Activated T-cell treated with anti-CD3 and anti-CD28 coated beads, Interleukin-2, amount 50 U/mL, for 4 hours (primary cell): ENCODE data around the gene KRTCAP2. TPM values are rescaled to one million over a fixed set of nuclear protein-coding genes. Genes with fewer than 3 reads are reported as not detected.
A peak's percentile ranks its signal among the peaks of the same experiment; 100 is the strongest.

ENCODE experiments used
- ATAC-seq, 2 donors: fragments of 200-7000 bp; cut with Tn5 transposase; one replicate each; pipeline ENCODE4 v1.10.0; 2021
- DNase-seq: peaks from one replicate; pipeline ENCODE4 v3.0.0-alpha.2; 2020
- H3K27me3 Mint-ChIP-seq: one replicate; pipeline ENCODE4 v1.8.0; 2021; ENCODE audit warnings: low read depth, mixed read lengths
- H3K36me3 Mint-ChIP-seq: one replicate; pipeline ENCODE4 v1.8.0; 2022; ENCODE audit warnings: mixed read lengths; ENCODE audit not compliant: insufficient read depth
- H3K4me1 Mint-ChIP-seq: one replicate; pipeline ENCODE4 v1.8.0; 2021; ENCODE audit warnings: low read depth, mixed read lengths
- H3K4me3 Mint-ChIP-seq: one replicate; pipeline ENCODE4 v1.8.0; 2021; ENCODE audit warnings: mild to moderate bottlenecking, moderate library complexity, mixed read lengths
- H3K9me3 Mint-ChIP-seq: one replicate; pipeline ENCODE4 v1.8.0; 2021; ENCODE audit warnings: mixed read lengths
- total RNA-seq, 3 donors: library from RNA; stranded (reverse); gene quantifications; one replicate each; pipeline ENCODE4 v1.2.1, GENCODE V29; 2021

The KRTCAP2 gene
- total RNA-seq, 3 donors from 2014 or later, result 191 to 204 (median 193) TPM

DNA sequence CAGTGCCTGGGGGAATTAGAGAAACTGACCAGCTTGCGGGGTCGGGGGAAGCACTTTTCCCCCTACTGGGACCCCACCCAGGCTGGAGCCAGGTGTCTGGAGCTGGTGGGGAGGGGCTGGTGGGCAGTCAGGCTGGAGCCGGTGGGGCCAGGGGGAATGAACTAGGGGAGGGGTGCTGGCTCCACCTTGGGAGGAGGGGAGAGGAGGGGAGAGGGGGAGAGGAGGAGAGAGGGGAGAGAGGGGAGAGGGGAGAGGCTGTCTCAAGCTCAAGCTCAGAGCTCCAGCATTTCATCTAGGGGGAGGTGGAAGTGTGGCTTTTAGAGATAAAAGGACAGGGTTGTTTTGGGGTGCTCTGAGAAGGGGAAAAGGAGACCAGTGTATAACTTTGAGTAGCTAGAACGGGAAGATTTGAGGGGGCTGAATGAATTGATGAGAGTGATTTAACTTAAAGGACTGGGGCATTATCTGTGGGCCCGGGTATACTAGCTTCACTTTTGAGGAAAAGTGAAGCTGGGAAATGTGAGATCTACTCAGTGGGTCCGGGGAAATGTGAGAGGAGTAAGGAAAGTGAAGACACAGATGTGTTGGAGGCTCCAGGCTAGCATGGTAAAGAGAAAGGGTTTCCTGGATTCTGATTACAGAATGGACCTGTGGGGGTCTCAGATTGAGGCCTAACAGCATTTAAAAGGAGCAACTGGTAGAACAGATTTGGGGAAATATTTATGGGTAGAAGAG, 42.7 kb downstream of the KRTCAP2 start:
- peaks cover 47% of the 10 kb centered on the region for H3K4me1 Mint-ChIP-seq
- no peak for ATAC-seq
- H3K36me3 Mint-ChIP-seq, result no peaks in the 10 kb centered on the region
- no peaks in the 10 kb centered on the region for H3K9me3 Mint-ChIP-seq
- H3K4me3 Mint-ChIP-seq, result no peak overlapping the region
- no peak for DNase-seq
- peaks cover 15% of the 10 kb centered on the region for H3K27me3 Mint-ChIP-seq

DNA sequence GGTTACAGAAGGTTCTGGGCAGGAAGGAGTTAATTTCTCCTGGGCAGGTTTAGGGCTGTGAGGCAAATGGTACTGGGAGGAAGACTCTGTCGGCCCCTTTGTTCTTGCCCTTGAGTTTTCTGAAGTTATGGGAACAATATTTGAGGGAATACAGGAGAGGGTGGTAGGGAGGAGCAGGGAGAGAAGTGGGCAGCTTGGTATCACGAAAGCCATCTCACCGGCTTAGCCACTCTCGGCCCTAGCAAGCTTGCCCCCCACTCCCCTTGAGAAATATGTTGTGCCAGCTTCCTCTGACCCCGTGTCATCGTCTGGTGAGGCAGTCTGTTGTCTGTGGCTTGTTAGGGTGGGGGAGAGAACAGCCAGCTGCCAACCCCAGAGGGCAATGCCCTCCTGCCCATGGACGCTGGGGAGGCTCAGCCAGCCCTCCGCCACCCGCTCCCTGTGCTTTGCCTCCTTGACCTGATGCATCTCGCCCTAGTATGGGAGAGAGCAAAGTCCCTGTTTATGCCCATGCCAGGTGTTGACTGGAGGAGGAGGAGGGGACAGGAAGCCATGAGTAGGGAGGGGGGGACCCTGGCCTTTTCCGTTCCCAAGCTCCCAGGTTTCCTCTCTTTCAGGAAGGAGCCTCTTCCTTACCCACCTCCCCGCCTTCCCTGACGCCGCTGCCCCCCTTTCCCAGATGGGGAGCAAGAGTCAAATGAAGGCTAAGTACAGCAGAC, 44.2 kb downstream of the KRTCAP2 start:
- H3K4me1 Mint-ChIP-seq, result peaks cover 37% of the 10 kb centered on the region
- H3K27me3 Mint-ChIP-seq, result peaks cover 15% of the 10 kb centered on the region
- no peak for ATAC-seq
- no peaks in the 10 kb centered on the region for H3K36me3 Mint-ChIP-seq
- DNase-seq, result no peak
- H3K4me3 Mint-ChIP-seq, result peak overlapping the region; percentile 74
- no peaks in the 10 kb centered on the region for H3K9me3 Mint-ChIP-seq

DNA sequence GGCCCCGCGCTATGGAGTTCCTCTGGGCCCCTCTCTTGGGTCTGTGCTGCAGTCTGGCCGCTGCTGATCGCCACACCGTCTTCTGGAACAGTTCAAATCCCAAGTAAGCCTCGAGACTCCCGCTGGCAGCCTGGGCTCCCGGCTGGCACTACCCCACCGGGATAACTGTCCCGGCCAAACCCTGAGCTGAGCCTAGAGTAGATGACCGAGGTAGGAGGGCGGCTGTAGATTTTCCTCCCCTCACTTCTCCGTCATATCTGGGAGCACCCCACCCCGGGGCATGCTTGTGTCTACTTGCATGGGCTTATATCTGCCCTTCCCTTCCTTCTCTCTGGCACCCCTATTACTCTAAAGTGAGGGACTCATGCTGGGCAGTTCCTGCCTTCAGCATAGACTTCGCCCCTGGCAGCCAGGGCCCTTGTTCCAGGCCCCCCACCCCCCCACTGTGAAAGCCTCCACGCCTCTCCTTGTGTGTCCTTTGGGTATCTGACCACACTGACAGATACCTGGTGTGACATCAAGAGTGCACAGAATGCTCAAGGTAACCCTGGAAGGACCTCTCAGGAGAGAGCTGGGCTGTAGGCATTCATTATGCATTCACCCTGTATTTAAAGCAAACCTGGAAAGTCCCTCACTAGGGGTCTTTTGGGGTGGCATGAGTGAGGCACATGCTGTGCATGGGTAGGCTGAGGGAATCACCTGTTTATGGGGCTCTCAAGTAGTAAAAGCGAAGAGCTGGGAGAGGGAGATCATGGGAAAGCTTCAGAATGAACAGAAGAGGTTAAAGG, 44.9 kb downstream of the KRTCAP2 start:
- H3K27me3 Mint-ChIP-seq, result peaks cover 15% of the 10 kb centered on the region
- DNase-seq, result no peak

DNA sequence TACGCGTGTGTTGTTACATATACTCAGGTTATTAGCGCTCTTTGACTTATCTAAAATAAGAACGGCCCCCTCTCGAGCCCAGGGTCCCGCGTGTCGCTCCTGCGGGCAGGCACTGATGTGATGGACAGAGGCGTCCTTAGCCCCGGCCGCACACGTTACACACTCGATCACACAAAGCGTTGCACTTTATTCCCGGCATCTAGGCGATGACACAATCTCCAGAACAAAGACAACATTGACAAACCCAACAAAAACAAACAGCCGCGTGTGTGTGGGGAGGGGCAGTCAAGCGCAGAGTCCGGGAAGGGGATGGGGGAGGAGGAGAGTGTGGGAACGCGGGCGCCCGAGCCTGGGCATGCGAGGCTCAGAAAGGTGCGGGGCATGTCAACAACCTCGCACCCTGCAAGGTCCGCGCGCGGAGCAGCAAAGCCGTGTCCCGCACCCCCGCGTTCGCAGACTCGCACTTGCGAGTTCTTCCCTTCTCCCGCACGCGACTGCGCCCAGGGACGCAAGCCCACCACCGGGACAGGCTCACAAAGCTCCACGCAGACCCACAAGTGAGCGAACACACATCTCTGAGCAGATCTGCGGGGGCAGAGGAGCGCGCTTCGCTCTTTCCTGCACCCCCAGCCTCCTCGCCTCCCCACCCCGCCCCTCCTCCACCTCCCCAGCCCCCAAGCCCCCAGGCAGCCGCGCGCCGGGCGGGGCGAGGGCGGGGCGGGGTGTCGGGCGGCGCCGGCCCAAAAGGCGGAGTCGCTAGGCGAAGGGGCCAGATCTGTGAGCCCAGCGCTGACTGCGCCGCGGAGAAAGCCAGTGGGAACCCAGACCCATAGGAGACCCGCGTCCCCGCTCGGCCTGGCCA, 45.8 kb downstream of the KRTCAP2 start, which contains the start of gene EFNA1:
Gene EFNA1 (plus strand): TSS at position 772 of the 862 bp plus-strand sequence. CDS start 102 bp downstream, outside the sequence.
- ATAC-seq, result peak; percentile 71 to 75
- no peaks in the 10 kb centered on the region for H3K9me3 Mint-ChIP-seq
- H3K27me3 Mint-ChIP-seq, result peaks cover 15% of the 10 kb centered on the region
- peak; percentile 32 for DNase-seq
- H3K4me1 Mint-ChIP-seq, result peaks cover 37% of the 10 kb centered on the region
- H3K36me3 Mint-ChIP-seq, result no peaks in the 10 kb centered on the region
- H3K4me3 Mint-ChIP-seq, result peak within 1 kb of the TSS; percentile 81

More for the DNA sequence above, 44.9 kb downstream of the KRTCAP2 start:
- peaks cover 37% of the 10 kb centered on the region for H3K4me1 Mint-ChIP-seq
- no peak for ATAC-seq
- H3K9me3 Mint-ChIP-seq, result no peaks in the 10 kb centered on the region
- H3K36me3 Mint-ChIP-seq, result no peaks in the 10 kb centered on the region
- peak overlapping the region; percentile 74 for H3K4me3 Mint-ChIP-seq

DNA sequence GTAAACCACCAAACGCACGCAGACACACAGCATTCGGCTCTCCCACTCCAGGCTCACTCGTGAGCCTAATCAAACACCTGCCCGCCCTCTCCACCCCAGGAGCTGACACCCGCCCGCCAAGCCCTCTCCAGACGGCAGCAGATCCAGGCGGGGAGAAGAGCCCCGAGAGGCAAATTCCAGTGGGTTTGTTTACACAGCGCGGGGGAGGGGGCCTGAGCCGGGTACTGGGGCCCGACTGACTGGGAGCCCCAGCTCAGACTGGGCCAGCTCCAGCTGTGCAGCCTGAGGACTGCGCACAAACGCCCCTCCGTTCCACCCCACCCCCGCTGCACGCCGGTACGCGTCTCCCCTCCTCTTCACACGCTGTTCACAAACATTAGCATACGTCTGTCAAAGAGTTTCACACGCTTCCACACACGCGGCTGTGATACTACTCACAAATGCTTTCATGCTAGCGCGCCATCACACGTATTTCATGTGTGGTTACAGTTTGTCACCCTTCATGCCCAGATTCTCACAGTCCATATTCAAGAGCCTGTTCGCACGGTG, 46.5 kb downstream of the KRTCAP2 start:
- Mint-ChIP-seq H3K36me3 (no peaks in the 10 kb centered on the region), H3K9me3 (no peaks in the 10 kb centered on the region), H3K27me3 (peaks cover 15% of the 10 kb centered on the region), H3K4me3 (peak overlapping the region; percentile 81), H3K4me1 (peaks cover 37% of the 10 kb centered on the region)
- ATAC-seq, result peak; percentile 74
- no peak for DNase-seq

DNA sequence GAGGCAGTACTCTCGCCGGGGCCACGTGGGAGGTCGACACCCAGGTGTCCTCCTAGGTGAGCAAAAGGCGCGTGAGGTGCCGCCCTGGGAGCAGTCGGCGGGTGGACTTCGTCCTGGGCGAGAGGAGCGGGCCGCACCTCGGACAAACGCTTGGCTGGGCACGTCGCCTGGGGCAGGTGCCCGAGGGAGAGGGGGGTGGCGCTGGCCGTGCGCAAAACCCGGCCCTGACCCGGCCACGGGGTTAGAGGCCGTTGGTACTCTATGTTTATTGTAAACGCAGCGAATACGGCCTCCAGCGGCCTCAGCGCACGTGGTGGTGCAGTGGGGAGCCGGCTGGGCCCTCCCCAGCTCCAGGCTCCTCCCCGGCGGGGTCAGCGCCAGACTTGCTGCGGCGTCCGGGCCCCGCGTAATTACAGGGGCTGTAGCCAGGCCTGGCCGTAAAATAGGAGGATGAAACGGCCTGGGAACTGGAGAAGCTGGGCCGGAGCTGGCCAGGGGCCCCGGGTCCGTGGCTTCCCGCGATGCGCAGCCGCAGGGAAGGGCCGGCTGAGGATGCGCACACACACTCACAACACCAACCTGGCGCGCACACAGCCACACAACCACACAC, 47.1 kb downstream of the KRTCAP2 start:
- Mint-ChIP-seq H3K36me3 (no peaks in the 10 kb centered on the region), H3K4me3 (no peak overlapping the region), H3K4me1 (peaks cover 37% of the 10 kb centered on the region), H3K27me3 (peaks cover 17% of the 10 kb centered on the region), H3K9me3 (no peaks in the 10 kb centered on the region)
- DNase-seq (no peak), ATAC-seq (no peak)

DNA sequence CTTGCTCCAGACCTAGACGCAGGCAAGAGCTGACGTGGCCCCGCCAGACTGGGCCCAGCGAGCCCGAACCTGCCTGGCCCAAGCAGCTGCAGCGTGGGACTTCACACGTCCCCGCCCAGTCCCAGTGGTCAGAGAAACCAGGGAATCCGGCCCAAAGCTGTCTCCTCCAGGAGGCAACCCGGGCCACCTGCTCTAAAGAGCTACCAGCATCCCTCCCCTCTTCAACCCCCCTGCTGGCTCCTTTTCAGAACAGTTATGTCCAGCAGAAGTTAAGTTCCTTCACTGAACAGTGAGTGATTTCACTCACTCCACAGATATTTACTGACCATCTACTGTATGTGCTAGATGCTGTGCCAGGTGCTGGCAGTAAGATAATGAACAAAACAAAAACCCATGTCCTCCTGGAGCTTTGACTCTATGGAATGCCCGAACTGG, 47.6 kb downstream of the KRTCAP2 start:
- no peak overlapping the region for H3K4me3 Mint-ChIP-seq
- ATAC-seq (no peak), DNase-seq (no peak)
- H3K4me1 Mint-ChIP-seq, result peaks cover 33% of the 10 kb centered on the region
- no peaks in the 10 kb centered on the region for H3K36me3 Mint-ChIP-seq
- peaks cover 17% of the 10 kb centered on the region for H3K27me3 Mint-ChIP-seq
- H3K9me3 Mint-ChIP-seq, result no peaks in the 10 kb centered on the region

DNA sequence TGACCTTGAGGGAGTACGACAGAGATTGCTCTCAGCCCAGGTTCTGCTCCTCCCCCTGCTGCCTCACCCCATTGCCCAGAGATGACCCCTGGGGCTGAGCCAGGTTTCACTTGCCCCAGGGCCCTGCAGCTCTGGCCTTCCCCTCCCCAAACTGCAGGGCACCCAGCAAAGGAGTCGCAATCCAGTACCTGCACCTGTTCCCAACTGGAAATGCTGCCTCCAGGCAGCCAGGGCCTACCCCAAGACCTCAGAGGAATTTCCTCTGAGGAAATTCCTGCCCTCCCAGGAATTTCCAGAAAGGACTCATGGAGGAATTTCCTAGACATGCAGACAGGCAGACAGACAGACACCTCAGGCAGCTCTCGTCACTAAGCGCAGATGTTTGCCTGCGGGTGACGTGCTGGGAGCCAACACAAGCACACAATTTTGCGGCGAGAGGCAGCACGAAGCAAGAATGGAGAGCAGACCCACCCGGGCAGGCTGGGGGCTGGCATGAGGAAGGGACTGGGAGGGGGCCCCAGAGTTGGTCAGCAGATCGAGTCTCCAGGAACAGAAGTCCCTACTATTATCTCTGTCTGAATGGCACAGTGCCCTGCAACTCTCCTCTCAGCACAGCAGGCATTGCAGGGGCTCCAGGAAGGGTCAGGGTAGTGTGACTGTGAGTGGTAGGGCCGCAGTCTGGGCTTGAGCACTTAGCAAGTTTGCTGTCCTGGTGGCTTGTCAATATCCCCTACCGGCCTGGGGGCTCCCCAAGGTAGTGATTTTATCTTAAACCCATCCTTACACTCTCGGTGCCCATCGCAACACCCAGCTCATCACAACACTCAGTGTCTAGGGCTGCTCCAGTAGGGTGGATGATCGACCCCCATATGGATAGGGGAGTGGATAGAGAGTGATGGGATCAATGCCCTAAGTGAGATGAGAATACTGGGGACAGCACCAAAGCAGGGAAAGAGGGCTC, 48.3 kb downstream of the KRTCAP2 start:
- H3K4me3 Mint-ChIP-seq, result no peak overlapping the region
- H3K36me3 Mint-ChIP-seq, result no peaks in the 10 kb centered on the region
- ATAC-seq (no peak), DNase-seq (no peak)
- H3K9me3 Mint-ChIP-seq, result no peaks in the 10 kb centered on the region
- peaks cover 28% of the 10 kb centered on the region for H3K4me1 Mint-ChIP-seq
- H3K27me3 Mint-ChIP-seq, result peaks cover 17% of the 10 kb centered on the region

DNA sequence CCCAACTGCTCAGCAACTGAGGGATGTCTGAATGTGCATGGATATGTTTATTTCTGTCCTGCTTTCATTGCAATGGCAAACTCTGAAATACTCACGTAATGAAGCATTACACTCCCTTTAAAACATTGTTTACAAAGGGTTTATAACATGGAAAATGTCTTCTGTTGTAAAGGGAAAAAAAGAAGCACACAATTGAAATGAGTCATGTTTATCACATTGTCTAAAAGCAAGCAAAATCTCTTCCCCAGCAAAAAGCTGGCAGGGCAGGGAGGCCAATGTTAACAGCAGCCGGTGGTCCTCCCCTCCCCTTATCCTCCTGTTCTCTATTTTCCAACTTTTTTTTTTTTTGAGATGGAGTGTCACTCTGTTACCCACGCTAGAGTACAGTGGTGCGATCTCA, 49.3 kb downstream of the KRTCAP2 start:
- Mint-ChIP-seq H3K4me1 (peaks cover 18% of the 10 kb centered on the region), H3K9me3 (no peaks in the 10 kb centered on the region), H3K36me3 (no peaks in the 10 kb centered on the region), H3K27me3 (peaks cover 16% of the 10 kb centered on the region), H3K4me3 (no peak overlapping the region)
- ATAC-seq (no peak), DNase-seq (no peak)

DNA sequence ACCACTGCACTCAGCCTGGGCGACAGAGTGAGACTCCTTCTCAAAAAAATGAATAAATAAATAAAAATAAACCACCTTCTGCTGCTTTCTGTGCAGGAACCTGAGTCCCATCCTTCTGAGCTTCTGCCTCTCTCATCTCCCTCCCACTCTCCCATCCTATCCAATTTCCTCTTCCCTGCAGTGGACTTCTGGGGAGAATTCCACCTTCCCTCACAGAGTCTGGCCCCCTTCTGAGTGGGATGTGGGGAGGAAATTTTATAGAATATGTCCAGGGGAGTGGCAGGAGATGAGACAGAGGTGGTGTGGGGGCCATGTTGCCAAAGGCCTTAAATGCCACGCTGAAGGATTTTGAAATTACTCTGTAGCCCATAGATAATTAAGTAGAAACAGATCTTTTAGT, 50.8 kb downstream of the KRTCAP2 start:
- ATAC-seq, result no peak
- no peaks in the 10 kb centered on the region for H3K36me3 Mint-ChIP-seq
- no peaks in the 10 kb centered on the region for H3K9me3 Mint-ChIP-seq
- H3K27me3 Mint-ChIP-seq, result peaks cover 11% of the 10 kb centered on the region
- no peak overlapping the region for H3K4me3 Mint-ChIP-seq
- H3K4me1 Mint-ChIP-seq, result peaks cover 7% of the 10 kb centered on the region
- DNase-seq, result no peak

DNA sequence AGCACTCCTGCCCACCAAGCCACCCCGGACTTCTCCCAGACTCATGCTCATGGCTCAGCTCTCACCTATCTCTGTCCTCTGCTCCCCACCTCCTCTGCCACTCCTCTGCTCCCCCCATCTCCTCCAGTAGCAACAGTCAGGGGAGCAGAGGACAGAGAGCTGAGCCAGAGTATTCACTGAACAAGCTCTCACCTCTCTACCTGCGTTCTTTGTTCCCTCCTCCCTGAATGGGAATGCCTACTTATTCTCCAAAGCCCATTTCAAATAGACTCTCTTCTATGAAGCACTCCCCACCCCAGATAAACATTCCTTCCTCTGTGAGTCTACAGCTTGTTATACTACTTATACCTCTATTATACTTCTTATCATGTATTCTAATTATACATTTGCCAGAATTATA, 51.9 kb downstream of the KRTCAP2 start:
- no peak overlapping the region for H3K4me3 Mint-ChIP-seq
- H3K27me3 Mint-ChIP-seq, result peaks cover 7% of the 10 kb centered on the region
- no peaks in the 10 kb centered on the region for H3K36me3 Mint-ChIP-seq
- H3K9me3 Mint-ChIP-seq, result no peaks in the 10 kb centered on the region
- H3K4me1 Mint-ChIP-seq, result no peaks in the 10 kb centered on the region
- ATAC-seq, result no peak
- no peak for DNase-seq

DNA sequence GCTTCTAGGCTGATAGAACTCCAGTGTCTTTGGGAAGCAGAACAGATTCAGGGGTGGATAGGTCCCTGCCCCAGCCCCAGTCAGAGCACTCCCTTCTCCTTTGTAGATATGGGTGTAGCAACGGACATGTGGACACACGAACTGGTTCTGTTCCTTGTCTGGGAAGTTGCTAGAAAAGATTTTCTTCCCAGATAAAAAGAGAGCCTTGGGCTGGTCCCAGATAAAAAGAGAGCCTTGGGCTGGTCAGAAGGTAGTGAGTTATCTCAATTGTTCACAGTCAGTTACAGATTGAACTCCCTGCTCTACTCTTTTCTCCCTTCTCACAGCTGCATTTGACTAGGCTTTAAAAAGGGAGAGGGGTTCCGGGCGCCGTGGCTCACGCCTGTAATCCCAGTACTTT, 52.9 kb downstream of the KRTCAP2 start:
- no peak for ATAC-seq
- Mint-ChIP-seq H3K9me3 (no peaks in the 10 kb centered on the region), H3K27me3 (peaks cover 5% of the 10 kb centered on the region), H3K4me3 (no peak overlapping the region), H3K4me1 (no peaks in the 10 kb centered on the region), H3K36me3 (no peaks in the 10 kb centered on the region)
- no peak for DNase-seq
